ENCODE results near the gene KRTAP5-1. TPM values are rescaled to one million over a fixed set of nuclear protein-coding genes. Genes with fewer than 3 reads are reported as not detected.

KRTAP5-1 gene
- total RNA-seq, 4 donors from 2014 or later = not detected

DNA sequence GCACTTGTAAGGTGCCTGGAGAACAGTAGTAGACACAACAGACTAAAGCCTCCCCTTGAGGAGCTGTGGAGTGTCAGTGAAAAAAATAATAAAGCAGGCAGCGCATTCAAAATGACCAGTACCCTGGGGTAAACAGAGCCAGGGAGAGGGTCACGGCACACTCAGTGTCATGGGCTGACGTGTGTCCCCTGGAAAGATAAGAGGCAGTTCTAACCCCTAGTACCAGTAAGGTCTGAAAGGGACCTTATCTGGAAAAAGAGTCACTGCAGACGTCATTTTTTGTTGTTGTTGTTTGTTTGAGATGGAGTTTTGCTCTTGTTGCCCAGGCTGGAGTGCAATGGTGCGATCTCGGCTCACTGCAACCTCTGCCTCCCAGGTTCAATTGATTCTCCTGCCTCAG is 45.0 kb downstream of the KRTAP5-1 start:
- H3K4me3 ChIP-seq = no peak overlapping the region
- no peaks in the 10 kb centered on the region for H3K9me3 ChIP-seq
- H3K4me1 ChIP-seq = peaks cover 18 to 20% of the 10 kb centered on the region in 2 donors
- no peaks in the 10 kb centered on the region for H3K36me3 ChIP-seq
- no peak overlapping the region for H3K27ac ChIP-seq
- intact Hi-C loops (cut with DNase I; ENCODE audit: low total_unique reads) (no loop called here), in situ Hi-C loops (cut with MboI; ENCODE audit: low sequenced_read_pairs in 4 of 4) (no loop called here)
- no peak for ATAC-seq
- no peak for DNase-seq
- TF ChIP-seq, protein P1, sequence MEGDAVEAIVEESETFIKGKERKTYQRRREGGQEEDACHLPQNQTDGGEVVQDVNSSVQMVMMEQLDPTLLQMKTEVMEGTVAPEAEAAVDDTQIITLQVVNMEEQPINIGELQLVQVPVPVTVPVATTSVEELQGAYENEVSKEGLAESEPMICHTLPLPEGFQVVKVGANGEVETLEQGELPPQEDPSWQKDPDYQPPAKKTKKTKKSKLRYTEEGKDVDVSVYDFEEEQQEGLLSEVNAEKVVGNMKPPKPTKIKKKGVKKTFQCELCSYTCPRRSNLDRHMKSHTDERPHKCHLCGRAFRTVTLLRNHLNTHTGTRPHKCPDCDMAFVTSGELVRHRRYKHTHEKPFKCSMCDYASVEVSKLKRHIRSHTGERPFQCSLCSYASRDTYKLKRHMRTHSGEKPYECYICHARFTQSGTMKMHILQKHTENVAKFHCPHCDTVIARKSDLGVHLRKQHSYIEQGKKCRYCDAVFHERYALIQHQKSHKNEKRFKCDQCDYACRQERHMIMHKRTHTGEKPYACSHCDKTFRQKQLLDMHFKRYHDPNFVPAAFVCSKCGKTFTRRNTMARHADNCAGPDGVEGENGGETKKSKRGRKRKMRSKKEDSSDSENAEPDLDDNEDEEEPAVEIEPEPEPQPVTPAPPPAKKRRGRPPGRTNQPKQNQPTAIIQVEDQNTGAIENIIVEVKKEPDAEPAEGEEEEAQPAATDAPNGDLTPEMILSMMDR (IDR thresholded peaks at IDR 0.05 in 4 of 5, conservative IDR thresholded peaks at IDR 0.05 in 1 of 5) = no peak
- no peak for TF ChIP-seq POLR2A (IDR thresholded peaks at IDR 0.05)
- no peaks in the 10 kb centered on the region for H3K27me3 ChIP-seq

DNA sequence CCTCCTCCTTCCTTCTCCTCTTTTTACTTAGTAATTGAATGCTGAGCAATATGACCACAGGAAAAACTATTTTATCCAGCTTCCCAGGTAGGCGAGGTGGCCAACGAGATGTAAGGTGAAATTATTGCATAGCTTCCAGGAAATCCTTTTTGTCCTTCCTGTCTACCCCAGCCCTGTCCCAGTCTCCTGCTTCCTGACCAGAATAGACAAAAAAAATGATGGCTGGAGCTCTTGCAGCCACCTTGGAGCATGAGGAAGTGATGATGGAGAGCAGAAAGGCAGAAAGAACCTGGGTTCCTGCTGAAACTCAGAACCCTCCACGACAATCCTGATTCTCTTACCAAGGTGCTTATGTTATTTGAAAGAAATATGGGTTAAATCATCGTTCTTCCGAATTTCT is 46.9 kb downstream of the KRTAP5-1 start:
- TF ChIP-seq POLR2A (IDR thresholded peaks at IDR 0.05) = no peak
- TF ChIP-seq, protein P1 (IDR thresholded peaks at IDR 0.05 in 4 of 5, conservative IDR thresholded peaks at IDR 0.05 in 1 of 5) = no peak
- Histone ChIP-seq H3K4me3 (no peak overlapping the region), H3K4me1 (peaks cover 34 to 39% of the 10 kb centered on the region in 2 donors), H3K27ac (no peak overlapping the region), H3K27me3 (no peaks in the 10 kb centered on the region), H3K36me3 (no peaks in the 10 kb centered on the region), H3K9me3 (no peaks in the 10 kb centered on the region)
- intact Hi-C loops (cut with DNase I; ENCODE audit: low total_unique reads) (loop anchor here (10.0 kb wide), 1 partner anchor 203 kb away; no protein-coding TSS in a partner anchor), in situ Hi-C loops (cut with MboI; ENCODE audit: low sequenced_read_pairs in 4 of 4) (loop anchor here in 1 of 4 donors (5.0 kb wide), 1 partner anchor 39 kb away; no protein-coding TSS in a partner anchor)
- DNase-seq (no peak), ATAC-seq (no peak)

DNA sequence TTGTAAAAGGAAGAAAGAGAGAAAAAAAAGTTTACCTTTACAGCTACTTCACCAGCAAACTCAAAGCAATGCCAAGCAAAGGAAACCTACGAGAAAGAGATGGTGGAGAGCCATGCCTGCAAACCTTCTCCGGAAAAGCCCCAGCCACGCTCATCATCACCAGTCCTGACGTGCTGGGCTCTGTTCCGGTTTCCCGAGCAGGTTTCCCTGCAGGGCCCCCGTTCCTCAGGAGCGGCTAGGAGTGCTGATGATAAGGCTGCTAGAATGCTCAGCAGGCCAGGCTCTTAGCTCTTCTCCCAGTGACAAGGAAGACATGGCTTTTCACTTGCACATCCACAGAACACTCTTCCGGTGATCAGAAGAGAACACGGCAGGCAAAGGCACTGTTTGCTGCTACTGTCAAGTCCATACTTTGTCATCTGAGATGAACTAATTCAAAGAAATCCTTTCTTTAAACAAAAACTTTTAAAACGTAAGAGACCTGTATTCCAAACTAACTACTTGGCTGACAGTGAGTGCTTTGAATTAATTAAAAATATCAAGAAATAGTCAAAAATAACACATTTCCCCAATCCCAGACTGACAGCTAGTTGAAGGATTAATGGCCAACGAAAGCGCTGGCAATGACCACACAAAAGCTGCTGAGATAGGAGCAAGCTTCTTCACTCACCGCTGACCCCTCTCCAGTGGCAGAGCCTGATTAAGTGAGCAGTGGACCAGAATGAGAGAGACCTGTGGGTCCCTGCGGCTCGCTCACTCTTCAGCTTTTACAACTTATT is 48.8 kb downstream of the KRTAP5-1 start:
- Histone ChIP-seq H3K4me1 (peaks cover 53 to 58% of the 10 kb centered on the region in 2 donors), H3K27ac (peak overlapping the region in 3 of 4 donors; percentile 6 to 95 (median 32)), H3K36me3 (no peaks in the 10 kb centered on the region), H3K4me3 (no peak overlapping the region), H3K9me3 (no peaks in the 10 kb centered on the region), H3K27me3 (no peaks in the 10 kb centered on the region)
- no peak for TF ChIP-seq POLR2A (IDR thresholded peaks at IDR 0.05)
- TF ChIP-seq, protein P1 (IDR thresholded peaks at IDR 0.05 in 4 of 5, conservative IDR thresholded peaks at IDR 0.05 in 1 of 5) = no peak
- in situ Hi-C loops (cut with MboI; ENCODE audit: low sequenced_read_pairs in 4 of 4) = loop anchor here in 1 of 4 donors (5.0 kb wide), 1 partner anchor 41 kb away; no protein-coding TSS in a partner anchor
- ATAC-seq (no peak), DNase-seq (no peak)
- intact Hi-C loops (cut with DNase I; ENCODE audit: low total_unique reads) = loop anchor here (10.0 kb wide), 1 partner anchor 201 kb away; no protein-coding TSS in a partner anchor

DNA sequence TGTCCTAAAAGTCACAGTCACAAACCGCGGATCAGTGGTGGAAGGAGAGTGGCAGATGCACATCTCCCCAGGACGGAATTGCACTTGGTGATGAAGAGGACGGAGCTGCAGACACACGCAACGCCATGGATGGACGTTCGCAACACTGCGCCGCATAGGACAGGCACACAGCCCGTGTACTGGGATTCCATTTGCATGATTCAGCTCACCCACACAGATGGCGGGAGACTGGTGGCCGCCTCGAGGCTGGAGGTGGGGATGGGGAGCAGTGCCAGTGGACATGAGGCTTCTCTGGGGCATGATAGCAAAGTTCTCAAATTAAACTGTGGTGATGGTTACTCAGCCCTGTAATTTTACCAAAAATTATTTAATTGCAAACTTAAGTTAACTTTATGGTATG is 50.4 kb downstream of the KRTAP5-1 start:
- TF ChIP-seq, protein P1 (IDR thresholded peaks at IDR 0.05 in 4 of 5, conservative IDR thresholded peaks at IDR 0.05 in 1 of 5) = no peak
- TF ChIP-seq POLR2A (IDR thresholded peaks at IDR 0.05) = no peak
- intact Hi-C loops (cut with DNase I; ENCODE audit: low total_unique reads) (loop anchor here (10.0 kb wide), 1 partner anchor 200 kb away; no protein-coding TSS in a partner anchor), in situ Hi-C loops (cut with MboI; ENCODE audit: low sequenced_read_pairs in 4 of 4) (loop anchor here in 1 of 4 donors (5.0 kb wide), 1 partner anchor 43 kb away; no protein-coding TSS in a partner anchor)
- no peak overlapping the region for H3K4me3 ChIP-seq
- peak; percentile 34 to 59 for DNase-seq
- no peaks in the 10 kb centered on the region for H3K27me3 ChIP-seq
- H3K9me3 ChIP-seq = no peaks in the 10 kb centered on the region
- peaks cover 67 to 74% of the 10 kb centered on the region in 2 donors for H3K4me1 ChIP-seq
- no peaks in the 10 kb centered on the region for H3K36me3 ChIP-seq
- peak overlapping the region; percentile 56 to 95 (median 85) for H3K27ac ChIP-seq
- no peak for ATAC-seq

Other genes with a start within 250 kb of the KRTAP5-1 start
- under 1 TPM in 2 of 4 donors, not detected in 2; 0.24 to 0.81 TPM for gene BRSK2, start 195.3 kb downstream of the KRTAP5-1 start, total RNA-seq
- gene MOB2, start 98.5 kb downstream of the KRTAP5-1 start, total RNA-seq = 10 to 100 TPM; 21.1 to 71.5 (median 48.3) TPM
- 10 to 100 TPM in 1 of 4 donors, 1 to 10 TPM in 3; 2.6 to 25.9 (median 6.3) TPM for gene DUSP8, start 13.0 kb downstream of the KRTAP5-1 start, total RNA-seq
- not detected for gene KRTAP5-2, start 13.0 kb upstream of the KRTAP5-1 start, total RNA-seq
- gene KRTAP5-3, start 23.2 kb upstream of the KRTAP5-1 start, total RNA-seq = not detected
- gene KRTAP5-4, start 36.9 kb upstream of the KRTAP5-1 start, total RNA-seq = not detected
- not detected for gene KRTAP5-5, start 44.5 kb upstream of the KRTAP5-1 start, total RNA-seq
- gene KRTAP5-6, start 111.9 kb upstream of the KRTAP5-1 start, total RNA-seq = not detected
- gene IFITM10, start 165.3 kb upstream of the KRTAP5-1 start, total RNA-seq = 1 to 10 TPM; 1.1 to 7.2 (median 4.9) TPM
- 100 to 1,000 TPM; 490 to 981 (median 845) TPM for gene CTSD, start 178.6 kb upstream of the KRTAP5-1 start, total RNA-seq
- not detected for gene SYT8, start 249.7 kb upstream of the KRTAP5-1 start, total RNA-seq